Loucy (cell line): ENCODE data around the gene HS1BP3.

Source experiments
- EZH2phosphoT487 ChIP-seq: fragments of 200-600 bp; IDR thresholded peaks from 2 replicates; pipeline ENCODE4 v1.6.1; 2018; ENCODE audit warnings: antibody characterized with exemption, mild to moderate bottlenecking, moderate library complexity, borderline replicate concordance
- TF ChIP-seq, protein P1 (sequence below): fragments of 200-600 bp; sonication (generic); conservative IDR thresholded peaks from 2 replicates; pipeline ENCODE4 v1.5.1; 2014; ENCODE audit warnings: mild to moderate bottlenecking, antibody characterized with exemption, low read length

DNA sequence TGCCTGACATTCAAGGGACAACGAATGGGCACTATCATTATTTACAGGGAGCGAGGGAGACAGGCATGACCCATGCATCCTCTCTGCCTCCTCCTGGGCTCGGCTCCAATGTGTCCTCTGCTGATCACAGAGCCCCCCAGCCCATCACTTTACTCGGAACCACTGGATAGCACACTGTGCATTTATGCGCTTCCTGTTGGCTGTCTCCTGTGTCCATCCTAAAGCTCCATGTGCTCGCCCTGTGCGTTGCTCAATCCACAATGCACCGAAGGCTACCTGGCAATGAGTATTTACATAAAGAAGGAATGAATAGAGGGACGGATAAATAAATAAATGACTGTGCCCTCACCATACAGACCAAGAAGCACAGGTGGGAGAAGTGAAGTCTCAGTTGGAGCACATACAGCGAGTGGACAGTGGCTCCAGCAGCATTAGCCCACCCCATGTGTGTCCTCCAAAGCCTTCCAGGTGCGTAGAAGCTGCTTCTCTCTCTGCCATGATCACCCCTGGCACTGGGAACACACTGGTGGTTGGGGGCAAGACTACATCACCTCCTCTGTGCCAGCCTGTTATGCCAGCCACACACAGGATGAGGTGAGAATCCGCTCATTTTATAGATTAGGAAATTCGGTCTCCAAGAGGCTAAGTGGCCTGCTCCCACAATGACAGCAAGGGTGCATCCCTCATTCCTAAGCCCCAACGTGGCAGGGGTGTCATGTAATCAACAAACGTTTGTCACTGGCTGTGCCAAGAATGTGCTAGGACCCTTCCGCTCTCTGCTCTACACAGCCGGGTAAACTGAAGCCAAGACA is 13.7 kb upstream of the HS1BP3 start:
- no peak for TF ChIP-seq EZH2phosphoT487
- TF ChIP-seq, protein P1, sequence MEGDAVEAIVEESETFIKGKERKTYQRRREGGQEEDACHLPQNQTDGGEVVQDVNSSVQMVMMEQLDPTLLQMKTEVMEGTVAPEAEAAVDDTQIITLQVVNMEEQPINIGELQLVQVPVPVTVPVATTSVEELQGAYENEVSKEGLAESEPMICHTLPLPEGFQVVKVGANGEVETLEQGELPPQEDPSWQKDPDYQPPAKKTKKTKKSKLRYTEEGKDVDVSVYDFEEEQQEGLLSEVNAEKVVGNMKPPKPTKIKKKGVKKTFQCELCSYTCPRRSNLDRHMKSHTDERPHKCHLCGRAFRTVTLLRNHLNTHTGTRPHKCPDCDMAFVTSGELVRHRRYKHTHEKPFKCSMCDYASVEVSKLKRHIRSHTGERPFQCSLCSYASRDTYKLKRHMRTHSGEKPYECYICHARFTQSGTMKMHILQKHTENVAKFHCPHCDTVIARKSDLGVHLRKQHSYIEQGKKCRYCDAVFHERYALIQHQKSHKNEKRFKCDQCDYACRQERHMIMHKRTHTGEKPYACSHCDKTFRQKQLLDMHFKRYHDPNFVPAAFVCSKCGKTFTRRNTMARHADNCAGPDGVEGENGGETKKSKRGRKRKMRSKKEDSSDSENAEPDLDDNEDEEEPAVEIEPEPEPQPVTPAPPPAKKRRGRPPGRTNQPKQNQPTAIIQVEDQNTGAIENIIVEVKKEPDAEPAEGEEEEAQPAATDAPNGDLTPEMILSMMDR, result no peak
